IMR-90 (cell line): Measurements from ENCODE around the gene SUSD1.

Experiments
- BHLHE40 ChIP-seq: fragments of 150-350 bp; IDR thresholded peaks from 2 replicates; pipeline ENCODE4 v1.6.1; 2016; ENCODE audit warnings: mild to moderate bottlenecking, low read depth, low read length
- CHD1 ChIP-seq: IDR thresholded peaks from 2 replicates; pipeline ENCODE4 v1.6.1; 2012; ENCODE audit warnings: low read depth, low read length, improper control_type of control experiment
- CTCF ChIP-seq: conservative IDR thresholded peaks from 2 replicates; pipeline ENCODE4 v1.5.1; 2012; ENCODE audit warnings: mild to moderate bottlenecking, low read depth, low read length, improper control_type of control experiment
- MAZ ChIP-seq: IDR thresholded peaks from 2 replicates; pipeline ENCODE4 v1.6.1; 2012; ENCODE audit warnings: low read depth, mild to moderate bottlenecking, low read length, improper control_type of control experiment, moderate library complexity, borderline replicate concordance
- MXI1 ChIP-seq: IDR thresholded peaks from 2 replicates; pipeline ENCODE4 v1.6.1; 2012; ENCODE audit warnings: low read depth, mild to moderate bottlenecking, low read length, moderate library complexity, borderline replicate concordance
- POLR2A ChIP-seq: IDR thresholded peaks from 2 replicates; pipeline ENCODE4 v1.6.1; 2012; ENCODE audit warnings: mild to moderate bottlenecking, low read depth, low read length
- RAD21 ChIP-seq: IDR thresholded peaks from 2 replicates; pipeline ENCODE4 v1.6.1; 2012; ENCODE audit warnings: low read length, improper control_type of control experiment
- RCOR1 ChIP-seq: IDR thresholded peaks from 2 replicates; pipeline ENCODE4 v1.6.1; 2012; ENCODE audit warnings: mild to moderate bottlenecking, low read length, improper control_type of control experiment; ENCODE audit not compliant: insufficient replicate concordance
- RFX5 ChIP-seq: IDR thresholded peaks from 2 replicates; pipeline ENCODE4 v1.8.0; 2012; ENCODE audit warnings: low read depth, mild to moderate bottlenecking, low read length, moderate library complexity
- SMC3 ChIP-seq: fragments of 150-350 bp; IDR thresholded peaks from 2 replicates; pipeline ENCODE4 v1.6.1; 2016; ENCODE audit warnings: low read depth, mild to moderate bottlenecking, antibody characterized with exemption, low read length, moderate library complexity
- TF ChIP-seq, protein P1 (sequence below): fragments of 150-350 bp; IDR thresholded peaks from 2 replicates; pipeline ENCODE4 v1.6.1; 2017; ENCODE audit warnings: mild to moderate bottlenecking, antibody characterized with exemption, low read length, low read depth
- TF ChIP-seq, protein P2 (sequence below): fragments of 150-350 bp; IDR thresholded peaks from 2 replicates; pipeline ENCODE4 v1.6.1; 2016; ENCODE audit warnings: low read depth, mild to moderate bottlenecking, low read length, moderate library complexity, borderline replicate concordance

DNA sequence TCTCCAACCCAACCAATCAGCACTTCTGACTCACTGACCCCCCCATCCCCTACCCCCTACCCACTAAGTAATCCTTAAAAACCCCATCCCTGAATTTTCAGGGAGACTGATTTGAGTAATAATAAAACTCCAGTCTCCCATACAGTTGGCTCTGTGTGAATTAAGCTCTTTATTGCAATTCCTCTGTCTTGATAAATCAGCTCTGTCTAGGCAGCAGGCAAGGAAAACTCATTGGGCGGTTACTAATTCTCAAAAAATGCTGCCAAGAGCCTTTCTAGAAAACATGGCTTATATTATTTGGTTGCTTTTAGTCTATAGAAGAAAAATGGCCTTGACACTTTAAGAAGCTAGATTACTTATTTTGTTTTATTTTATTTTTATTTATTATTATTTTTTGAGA lies 131.7 kb downstream of the SUSD1 start:
- TF ChIP-seq CTCF (no peak), SMC3 (no peak), CHD1 (no peak), RFX5 (no peak), POLR2A (no peak), BHLHE40 (no peak), RCOR1 (no peak), MAZ (no peak), RAD21 (no peak), MXI1 (no peak)
- TF ChIP-seq, protein P1, sequence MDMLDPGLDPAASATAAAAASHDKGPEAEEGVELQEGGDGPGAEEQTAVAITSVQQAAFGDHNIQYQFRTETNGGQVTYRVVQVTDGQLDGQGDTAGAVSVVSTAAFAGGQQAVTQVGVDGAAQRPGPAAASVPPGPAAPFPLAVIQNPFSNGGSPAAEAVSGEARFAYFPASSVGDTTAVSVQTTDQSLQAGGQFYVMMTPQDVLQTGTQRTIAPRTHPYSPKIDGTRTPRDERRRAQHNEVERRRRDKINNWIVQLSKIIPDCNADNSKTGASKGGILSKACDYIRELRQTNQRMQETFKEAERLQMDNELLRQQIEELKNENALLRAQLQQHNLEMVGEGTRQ, result no peak
- TF ChIP-seq, protein P2, sequence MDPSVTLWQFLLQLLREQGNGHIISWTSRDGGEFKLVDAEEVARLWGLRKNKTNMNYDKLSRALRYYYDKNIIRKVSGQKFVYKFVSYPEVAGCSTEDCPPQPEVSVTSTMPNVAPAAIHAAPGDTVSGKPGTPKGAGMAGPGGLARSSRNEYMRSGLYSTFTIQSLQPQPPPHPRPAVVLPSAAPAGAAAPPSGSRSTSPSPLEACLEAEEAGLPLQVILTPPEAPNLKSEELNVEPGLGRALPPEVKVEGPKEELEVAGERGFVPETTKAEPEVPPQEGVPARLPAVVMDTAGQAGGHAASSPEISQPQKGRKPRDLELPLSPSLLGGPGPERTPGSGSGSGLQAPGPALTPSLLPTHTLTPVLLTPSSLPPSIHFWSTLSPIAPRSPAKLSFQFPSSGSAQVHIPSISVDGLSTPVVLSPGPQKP, result no peak
